Jurkat, Clone E6-1 (cell line): ENCODE results near the gene NSF.
"Not testable (repeated sequence)": the region's sequence is repeated elsewhere in the genome, so short reads cannot be mapped to it uniquely, and the experiment has no call there.

Source experiments
- DNase-seq: peaks from one replicate; pipeline ENCODE4 v3.0.0-alpha.2; 2011; ENCODE audit warnings: low read depth, low spot score
- H3K4me3 ChIP-seq: 2 replicates; pipeline ENCODE4 v1.5.1; 2011; ENCODE audit warnings: mild to moderate bottlenecking, low read length, control low read depth, moderate library complexity

Gene NSF

GRCh38 chr17:46685284-46685683 is 94.8 kb downstream of the NSF start:
- not testable (repeated sequence) for H3K4me3 ChIP-seq, DNase-seq

DNA sequence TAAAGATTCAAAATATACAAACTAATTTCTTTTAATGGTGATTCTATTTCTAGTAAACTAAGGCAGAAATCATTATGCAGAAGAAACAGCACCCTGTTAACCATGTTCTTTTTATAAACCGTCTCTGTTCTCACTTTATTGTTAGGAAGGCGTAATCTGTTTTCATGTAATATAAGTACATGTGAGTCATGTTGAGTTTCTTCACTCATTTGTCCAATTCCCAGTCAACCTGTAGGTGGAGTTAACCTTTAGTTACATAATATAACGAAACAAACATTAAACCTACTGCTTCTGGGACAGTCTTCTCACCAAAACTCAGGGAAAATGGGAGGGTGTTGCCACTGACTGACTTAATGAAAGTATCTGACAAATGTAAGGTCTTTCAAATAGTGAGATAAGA is 101.7 kb downstream of the NSF start:
- DNase-seq, H3K4me3 ChIP-seq: not testable (repeated sequence)

DNA sequence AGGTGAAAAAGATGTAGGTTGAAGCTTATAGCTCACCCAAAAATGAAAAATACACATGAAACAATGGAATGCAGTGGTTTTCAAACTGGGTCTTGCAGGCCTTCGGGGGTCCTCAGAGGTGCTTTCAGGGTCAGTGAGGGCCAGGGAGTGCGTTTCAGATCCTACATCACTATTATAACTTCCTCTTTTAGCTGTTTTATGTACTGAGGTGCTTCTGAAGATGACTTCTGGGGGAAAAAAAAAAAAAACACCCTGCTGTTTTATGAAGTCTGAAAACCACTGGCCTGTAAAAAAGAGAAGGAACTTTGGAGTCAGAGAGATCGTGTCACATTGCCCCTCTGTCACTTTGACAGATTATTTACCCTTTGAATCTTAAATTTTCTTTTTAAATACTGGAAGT is 102.8 kb downstream of the NSF start:
- not testable (repeated sequence) for DNase-seq, H3K4me3 ChIP-seq

DNA sequence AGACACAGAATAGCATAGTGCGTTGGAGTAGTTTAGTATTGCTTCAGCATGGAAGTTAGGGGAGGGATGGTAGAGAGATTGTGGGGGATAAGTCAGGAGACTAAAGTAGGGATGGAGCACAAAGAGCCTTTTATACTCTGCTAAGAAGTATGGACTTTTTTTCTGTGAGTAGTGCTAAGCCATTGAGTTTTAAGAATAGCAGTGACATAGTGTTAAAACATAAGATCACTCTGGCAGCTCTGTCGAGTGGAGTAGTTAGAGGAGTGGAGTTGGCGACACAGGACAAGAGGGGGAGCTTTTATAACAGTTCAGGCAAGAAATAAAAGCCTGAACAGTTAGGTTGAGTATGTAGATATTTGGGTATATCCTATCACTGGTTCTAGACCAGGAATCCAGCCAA is 106.1 kb downstream of the NSF start:
- not testable (repeated sequence) for H3K4me3 ChIP-seq, DNase-seq

DNA sequence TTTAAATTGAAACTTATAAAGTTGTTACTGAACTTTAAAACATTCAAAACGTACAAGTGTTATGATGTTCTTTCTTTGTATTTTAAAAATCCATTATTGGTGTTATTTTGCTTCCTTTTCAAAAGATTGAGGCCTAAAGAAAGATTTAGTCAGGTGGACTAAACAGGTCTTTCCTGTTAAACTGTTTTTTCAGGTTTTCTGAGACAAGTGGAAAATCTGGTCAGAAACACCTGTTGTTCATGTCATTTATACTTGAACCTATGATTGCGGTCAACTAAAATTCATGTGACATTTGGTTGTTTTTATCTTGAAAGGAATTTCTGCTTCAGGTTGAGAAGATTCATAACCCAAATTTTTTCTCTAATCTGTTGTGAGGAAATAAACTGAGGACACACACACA is 108.5 kb downstream of the NSF start:
- not testable (repeated sequence) for H3K4me3 ChIP-seq, DNase-seq

DNA sequence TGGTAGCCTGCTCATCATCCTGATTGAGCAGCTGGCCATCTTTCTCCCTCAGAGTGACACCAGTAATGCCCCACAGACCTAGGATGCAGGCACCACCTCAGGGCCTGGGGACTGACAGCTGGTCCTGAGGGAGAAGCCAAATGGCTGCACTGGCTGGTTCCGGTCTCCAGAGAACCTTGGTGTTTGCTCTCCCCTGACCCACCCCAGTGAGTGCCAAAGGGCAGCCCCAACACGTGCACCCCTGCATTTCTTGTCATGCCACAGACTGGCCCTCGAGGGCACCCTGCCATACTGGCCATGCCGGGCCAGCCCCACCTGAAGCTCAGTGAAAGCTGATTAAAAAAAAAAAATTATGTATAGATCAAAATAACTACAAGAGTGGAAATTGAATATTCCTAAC is 127.5 kb downstream of the NSF start:
- DNase-seq, result no peak
- H3K4me3 ChIP-seq, result no peak overlapping the region

DNA sequence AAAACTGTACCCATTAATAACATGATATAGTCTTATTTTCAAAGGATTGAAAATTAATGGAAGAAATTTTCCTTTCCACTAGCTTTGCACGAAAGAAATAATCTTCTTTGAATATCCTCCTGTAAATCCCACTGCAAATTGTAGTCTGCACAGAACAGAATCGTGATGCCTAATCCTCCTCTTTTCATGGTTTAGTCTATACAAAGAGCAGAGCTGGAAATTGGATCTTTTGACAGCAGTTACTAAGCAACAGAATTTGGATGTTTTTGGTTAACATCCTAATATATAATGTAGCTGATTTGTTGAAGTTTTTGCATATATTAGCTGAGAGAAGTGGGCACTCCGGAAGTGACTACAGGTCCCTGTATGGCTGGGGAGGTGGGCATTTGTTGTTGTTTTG is 129.4 kb downstream of the NSF start:
- no peak for DNase-seq

DNA sequence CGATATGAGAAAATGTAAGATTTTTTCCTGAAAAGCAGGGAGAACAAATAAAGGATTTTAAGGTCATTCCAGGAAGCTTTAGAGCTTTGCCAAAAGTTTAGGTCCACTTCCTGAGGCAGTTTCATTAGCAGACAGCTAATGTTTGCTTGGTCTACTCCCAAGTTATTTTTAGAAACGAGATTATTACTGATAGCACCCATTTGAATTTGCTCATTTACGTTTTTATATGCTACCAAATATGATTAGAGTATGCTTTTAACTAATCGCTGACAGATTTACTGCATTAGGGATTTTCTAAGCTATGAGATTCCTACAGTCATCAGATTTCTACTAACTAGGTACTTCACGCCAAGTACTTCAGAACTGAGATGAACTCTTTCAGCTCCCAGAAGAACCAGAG is 129.9 kb downstream of the NSF start:
- DNase-seq, result no peak
- no peak overlapping the region for H3K4me3 ChIP-seq

More for the DNA sequence above, 129.4 kb downstream of the NSF start:
- H3K4me3 ChIP-seq, result no peak overlapping the region

DNA sequence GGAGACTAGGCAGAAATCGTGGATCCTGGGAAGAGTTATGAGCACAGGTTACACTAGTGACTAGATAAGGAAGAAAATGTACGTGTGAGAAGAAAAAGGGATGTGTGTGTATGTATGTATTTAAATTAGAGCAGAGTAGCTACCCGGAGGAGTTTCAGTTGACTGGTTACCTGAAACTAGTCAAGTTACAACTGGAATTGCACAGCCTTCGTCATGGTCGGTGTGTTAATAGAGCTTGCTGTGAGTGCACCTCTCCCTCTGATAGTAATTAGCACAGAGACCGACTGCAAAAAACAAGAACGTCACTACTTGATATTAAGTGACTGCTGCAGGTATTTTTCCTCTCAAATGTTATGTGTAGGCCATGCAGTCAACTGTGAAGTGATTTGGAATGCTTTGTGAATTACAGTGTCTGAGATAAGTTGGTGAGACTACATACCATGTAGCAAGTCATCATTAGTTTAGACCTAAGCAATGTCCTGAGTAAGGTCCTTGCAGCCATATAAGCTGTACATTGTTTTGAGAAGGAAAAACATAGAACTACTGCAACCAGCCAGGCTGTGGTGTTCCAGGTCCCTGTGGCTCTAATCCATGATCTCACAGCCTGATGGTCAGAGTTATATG is 132.3 kb downstream of the NSF start:
- no peak for DNase-seq
- no peak overlapping the region for H3K4me3 ChIP-seq

DNA sequence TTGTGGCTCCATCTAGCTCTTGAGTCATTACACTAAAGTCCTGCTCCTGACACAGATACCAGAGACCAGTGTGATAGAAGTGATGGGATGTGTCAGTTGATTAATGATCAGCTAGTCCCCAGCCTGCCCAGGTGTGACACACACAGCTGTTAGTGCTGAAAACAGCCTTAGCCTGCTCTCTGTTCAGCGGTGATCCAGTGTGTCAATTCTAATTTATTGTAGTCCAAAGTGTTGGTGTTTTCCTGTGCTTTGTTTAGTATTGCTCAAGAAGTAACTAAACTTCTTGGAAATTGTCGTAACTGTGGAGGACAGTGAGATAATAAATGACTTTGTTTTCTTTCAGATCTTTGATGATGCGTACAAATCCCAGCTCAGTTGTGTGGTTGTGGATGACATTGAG is 135.7 kb downstream of the NSF start:
- H3K4me3 ChIP-seq, result no peak overlapping the region
- DNase-seq, result no peak

- DNase-seq, result no peak
- no peak overlapping the region for H3K4me3 ChIP-seq
Measured at GRCh38 chr17:46727572-46728348, 137.3 kb downstream of the NSF start.

DNA sequence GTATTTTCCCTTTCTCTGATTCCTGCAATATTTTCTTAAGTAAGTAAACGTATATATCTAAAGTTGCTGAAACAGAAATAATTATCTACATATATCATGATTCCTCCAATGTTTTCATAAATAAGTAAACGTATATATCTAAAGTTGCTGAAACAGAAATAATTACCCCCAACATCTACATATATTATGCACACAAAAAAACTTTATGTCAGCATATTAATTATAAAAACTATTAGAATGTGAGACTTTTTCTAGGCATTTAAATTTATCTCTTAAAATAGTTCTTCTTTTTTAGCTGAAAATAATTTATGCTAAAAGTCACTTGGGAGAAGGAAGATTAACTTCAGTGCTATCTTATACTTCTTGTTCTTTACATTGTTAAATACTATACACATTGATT is 139.6 kb downstream of the NSF start:
- DNase-seq, result no peak
- no peak overlapping the region for H3K4me3 ChIP-seq

- no peak overlapping the region for H3K4me3 ChIP-seq
- no peak for DNase-seq
Measured at GRCh38 chr17:46730679-46731078, 140.2 kb downstream of the NSF start.

GRCh38 chr17:46732160-46732559 is 141.7 kb downstream of the NSF start:
- no peak for DNase-seq
- H3K4me3 ChIP-seq, result no peak overlapping the region

DNA sequence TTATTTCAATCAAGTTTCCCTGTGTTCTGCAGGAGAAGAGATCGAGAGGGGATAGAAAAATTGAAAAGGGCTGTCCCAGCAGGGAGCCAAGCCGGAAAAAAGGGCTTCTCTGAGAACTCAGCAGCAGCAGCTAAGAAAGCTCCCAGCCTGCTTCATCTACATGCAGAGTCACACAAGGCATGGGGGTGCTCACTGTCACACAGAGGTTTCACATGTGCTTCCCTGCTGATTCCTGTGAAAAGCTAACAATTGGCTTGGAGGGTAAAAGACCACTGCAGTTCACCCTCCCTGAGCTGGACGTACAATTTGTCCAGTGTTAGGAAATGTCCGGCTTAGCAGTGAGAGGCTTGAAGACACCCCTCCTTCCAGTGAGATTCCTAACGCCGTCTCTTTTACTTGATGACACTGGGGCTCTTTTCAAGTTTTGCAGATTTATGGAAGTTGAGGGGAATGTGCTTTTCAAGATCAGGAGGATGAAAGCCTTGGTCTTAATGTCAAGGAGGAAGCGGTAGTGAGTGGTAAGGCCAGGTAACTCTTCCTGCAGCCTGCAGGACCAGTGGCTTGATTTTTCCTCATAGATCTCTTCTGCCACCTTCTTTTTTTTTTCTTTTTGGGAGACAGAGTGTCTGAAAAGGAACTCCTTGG is 142.4 kb downstream of the NSF start:
- no peak for DNase-seq
- H3K4me3 ChIP-seq, result no peak overlapping the region

DNA sequence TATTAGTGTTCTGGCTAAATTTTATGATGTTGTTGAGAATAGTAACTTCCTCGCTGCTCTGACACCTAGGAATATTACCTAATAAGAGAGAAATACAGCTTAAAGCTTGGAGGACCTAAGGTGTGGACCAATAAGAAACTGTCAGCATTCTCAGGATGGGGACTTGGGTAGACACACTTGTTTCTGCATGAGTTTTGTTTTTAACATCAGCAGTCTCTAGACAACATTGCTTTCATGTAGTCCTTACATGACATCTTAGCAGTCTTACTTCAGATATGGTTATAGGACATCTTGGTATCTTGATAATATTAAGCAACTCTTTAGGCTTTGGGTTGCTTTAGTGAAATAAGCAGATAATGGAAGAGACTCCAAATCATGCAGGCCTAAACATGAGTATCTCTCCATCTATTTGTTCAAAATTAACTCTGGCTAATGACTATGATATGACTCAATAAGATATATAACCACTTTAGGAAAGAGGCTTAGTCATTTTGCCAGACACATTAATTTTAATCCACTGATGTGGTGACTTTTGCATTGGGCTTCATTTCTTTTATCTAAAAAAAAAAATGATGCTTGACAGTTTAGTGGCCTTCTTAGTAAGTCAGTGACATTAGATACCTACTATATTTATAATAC is 143.5 kb downstream of the NSF start:
- DNase-seq, result no peak
- H3K4me3 ChIP-seq, result no peak overlapping the region

GRCh38 chr17:46736100-46736499 is 145.6 kb downstream of the NSF start:
- DNase-seq, result no peak
- no peak overlapping the region for H3K4me3 ChIP-seq

- H3K4me3 ChIP-seq, result no peak overlapping the region
- DNase-seq, result no peak
Measured at GRCh38 chr17:46737326-46737725, 146.9 kb downstream of the NSF start.

DNA sequence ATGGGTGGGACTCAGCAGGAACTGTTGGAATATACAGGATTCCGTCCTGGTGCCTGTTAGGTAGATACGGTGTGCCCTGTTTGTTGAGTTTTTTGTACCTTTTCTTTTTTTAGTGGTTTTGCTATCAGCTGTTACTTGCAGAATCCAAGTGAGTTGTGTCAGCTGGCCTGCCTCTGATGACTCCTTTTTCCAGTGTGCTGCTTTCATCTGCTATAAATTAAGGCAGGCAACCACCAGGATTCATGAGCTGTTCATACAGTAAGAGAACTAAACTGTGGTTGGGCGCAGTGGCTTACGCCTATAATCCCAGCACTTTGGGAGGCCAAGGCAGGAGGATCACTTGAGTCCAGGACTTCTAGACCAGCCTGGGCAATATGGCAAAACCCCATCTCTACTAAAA is 148.1 kb downstream of the NSF start:
- DNase-seq, result no peak
- H3K4me3 ChIP-seq, result no peak overlapping the region

DNA sequence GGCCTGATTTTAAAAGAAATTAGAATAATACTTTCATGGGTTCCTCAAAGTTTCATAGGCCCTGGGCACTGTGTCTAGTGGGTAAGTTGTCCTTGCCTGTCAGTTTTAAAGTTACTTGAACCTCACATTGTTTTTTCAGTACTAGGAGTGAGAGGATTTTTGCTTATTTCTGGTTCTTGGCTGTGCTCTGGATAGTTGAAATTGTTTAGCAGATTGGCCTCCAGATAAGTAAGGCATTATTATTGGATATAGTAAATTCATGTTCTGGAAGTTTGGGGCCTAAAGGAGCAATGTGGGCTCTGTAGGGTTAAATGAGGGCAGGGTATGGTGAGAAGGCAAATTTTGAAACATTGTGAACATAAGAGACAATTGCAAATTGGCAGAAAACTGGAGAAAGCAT is 149.5 kb downstream of the NSF start:
- no peak overlapping the region for H3K4me3 ChIP-seq
- no peak for DNase-seq
